DMS53 treated with DMSO at 0.1 percent for 48 hours (cell line): Measurements from ENCODE around the gene NMRK1.

Source experiments
- DNase-seq: peaks from one replicate; lab custom pipeline; 2025; ENCODE audit not compliant: unreplicated experiment; lab: John Stamatoyannopoulos, UW

The NMRK1 gene

DNA sequence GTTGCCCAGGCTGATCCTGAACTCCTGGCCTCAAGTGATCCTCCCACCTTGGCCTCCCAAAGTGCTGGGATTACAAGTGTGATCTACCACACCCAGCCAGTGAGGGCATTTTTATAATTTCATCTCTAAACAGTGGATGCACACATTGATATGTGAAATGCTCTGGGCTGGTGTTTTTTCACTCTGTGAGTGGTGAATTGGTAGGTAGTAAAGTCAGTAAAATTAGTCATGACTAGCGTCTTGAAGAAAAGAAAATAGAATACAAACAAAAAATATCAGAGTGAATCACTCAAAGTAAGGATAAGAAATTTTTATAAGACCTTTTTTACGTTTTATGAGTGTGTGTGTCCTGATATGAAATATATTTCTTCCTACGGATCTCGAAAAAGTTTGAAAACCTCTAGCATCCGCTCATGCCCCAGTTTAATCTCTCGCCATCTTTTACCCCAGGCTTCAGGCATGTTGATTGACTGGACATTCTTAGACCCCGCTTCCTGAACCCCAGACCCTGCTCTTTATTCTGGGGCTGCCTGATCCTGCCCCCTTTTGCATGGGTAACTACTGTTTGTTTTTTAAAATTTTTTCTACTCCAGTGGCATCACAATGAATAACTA lies 14.3 kb upstream of the NMRK1 start:
- DNase-seq, result no peak

DNA sequence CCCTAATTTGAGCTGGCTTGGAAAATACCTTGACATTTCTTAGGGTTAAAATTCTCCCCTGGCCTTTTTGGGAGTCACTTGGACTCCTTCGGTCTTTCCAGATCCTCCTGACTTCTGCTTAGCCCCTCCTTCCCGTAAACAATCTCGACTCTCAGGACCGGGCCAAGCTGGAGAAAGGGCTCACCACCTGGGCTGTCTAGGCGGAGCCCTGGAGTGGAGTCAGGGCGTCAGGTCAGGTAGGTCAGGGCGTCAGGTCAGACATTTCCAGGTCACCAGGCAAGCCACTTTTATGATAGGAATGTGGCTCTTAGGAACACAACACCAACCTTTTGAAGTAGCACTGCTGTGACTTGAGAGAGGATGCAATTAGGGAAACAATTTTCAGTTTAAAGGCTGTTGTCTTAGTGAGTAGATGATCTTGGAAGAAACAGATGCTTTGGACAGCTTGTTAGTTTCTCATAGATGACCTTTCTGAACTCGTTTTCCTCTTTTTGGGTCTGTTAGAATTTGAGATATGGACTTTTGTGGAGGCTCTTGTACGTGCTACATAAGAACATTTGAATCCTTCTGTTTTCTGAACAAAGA lies 13.1 kb upstream of the NMRK1 start:
- no peak for DNase-seq

DNA sequence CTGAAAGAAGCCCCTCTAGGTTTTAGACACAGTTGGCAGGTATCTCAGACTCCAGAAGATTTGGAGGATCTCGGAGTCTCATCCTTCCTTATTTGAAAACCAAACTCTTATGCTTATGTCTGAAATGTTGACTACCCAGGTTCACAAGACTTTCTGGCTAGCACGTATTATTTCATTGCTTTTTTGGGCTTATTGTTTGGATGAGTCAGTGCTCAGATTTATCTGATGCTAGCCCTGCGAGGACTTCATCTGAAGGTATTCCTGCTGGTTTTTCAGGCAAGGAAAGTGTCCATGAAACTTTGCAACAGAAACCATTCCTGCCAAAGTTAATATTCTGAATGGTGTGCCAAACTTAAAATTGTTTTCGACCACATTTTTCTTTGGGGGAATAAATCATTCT lies 8.8 kb upstream of the NMRK1 start:
- DNase-seq, result no peak

- no peak for DNase-seq
Observed at GRCh38 chr9:75092766-75093165, 4.8 kb upstream of the NMRK1 start.

GRCh38 chr9:75090579-75090978 lies 2.6 kb upstream of the NMRK1 start:
- no peak for DNase-seq

- DNase-seq, result no peak
Observed at GRCh38 chr9:75089373-75089766, 1.4 kb upstream of the NMRK1 start.

DNA sequence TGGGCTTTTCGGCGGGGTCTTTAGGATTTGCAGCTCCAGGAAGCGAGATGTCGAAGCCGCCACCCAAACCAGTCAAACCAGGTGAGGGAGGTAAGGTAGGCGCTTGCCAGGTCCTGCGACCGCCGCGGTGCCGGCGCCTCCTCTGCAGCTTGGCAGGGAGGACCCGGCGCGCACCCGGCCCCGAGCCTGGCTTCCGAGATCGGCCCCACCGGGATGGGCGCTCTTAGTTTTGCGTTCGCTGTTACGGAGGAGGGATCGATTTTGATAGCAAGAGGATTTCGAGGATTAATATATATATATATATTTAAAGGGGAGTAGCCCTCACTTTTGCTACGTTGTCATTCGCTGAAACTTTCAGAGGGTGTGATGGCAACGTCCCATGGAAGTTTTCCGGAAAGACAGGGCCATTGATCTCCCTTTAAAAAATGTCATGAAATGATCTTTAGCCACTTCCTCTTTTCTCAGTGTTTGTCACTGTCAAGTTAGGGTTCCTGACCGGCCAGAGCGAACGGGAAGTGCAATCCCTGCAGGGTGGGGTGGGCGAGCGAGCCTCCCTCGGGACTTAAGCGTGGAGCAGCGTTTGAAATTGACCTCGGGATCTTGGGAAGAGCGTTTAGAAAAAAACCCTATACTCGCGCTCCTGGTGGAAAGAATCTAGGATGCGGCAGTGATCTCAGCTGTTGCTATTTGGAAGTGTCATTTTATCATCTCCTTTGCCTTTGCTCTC lies 854 bp upstream of the NMRK1 start:
- DNase-seq, result peak; percentile 69

DNA sequence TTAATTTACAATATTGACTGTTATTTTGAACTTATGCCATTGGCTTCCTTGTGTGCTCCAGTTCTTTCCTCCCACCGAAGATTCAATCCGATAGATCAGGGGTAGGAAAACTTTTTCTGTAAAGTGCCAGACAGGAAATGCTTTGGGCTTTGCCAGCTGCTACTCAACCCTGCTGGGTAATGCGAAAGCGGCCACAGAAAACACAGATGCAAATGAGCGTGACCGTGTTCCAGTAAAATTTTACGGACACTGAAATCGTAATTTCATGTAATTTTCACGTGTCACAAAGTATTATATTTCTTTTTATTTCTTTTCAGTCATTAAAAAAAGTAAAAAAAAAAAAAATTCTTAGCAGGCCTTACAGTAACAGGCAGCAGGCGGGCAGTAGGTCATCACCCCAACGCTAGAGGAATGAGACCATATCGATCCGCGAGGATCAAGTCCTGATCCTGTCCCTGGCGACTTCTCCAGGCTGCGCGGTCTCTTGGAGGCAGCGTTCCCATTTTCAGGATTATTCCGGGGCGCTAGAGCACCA lies 599 bp downstream of the NMRK1 start:
- peak; percentile 39 for DNase-seq

- peak; percentile 33 for DNase-seq
Observed at GRCh38 chr9:75086541-75087288, 1.2 kb downstream of the NMRK1 start.

GRCh38 chr9:75085640-75086039 lies 2.3 kb downstream of the NMRK1 start:
- DNase-seq, result no peak

DNA sequence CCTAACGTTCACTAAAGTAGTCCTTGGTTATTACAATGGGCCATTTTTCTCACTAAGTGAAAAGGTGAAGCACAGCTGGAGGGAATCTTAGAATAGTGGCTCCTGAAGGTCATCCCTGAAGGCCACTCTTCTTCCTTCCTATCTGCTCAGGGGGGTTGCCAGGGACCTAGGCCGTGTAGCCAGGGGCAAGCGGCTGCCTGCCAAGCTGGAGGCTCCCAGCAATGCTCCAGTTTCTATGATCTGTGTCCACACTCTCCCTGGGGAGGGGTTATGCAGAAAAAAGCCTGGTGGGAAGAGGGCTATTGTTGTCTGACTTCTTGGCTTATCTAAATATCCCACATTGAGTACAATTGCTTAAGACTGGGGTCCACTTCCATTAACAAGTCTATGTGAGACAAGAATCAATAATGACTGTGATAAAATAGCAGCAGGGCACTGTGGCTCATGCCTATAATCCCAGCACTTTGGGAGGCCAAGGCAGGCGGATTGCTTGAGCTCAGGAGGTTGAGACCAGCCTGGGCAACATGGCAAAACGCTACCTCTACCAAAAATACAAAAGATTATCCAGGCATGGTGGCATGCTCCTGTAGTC lies 3.8 kb downstream of the NMRK1 start:
- no peak for DNase-seq

GRCh38 chr9:75083188-75083970 lies 4.6 kb downstream of the NMRK1 start:
- DNase-seq, result no peak

DNA sequence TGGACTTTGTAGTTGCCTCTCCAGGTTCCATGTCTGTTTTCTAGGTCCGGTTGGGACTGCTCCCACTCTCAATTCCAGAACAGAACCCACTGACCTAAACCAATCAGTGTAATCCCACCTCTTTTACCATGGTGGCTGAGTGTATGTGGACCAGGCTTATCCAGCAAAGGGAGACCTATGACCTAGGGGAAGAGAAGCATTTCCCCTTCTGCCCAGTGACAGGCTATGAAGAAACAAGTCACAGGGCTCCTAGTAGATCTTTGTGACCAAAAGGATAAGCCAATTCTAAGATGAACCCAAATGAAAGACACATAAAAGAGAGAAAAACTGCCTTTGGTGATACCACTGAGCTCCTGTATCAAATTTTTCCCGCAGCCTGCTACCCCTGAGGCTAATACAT lies 6.3 kb downstream of the NMRK1 start:
- no peak for DNase-seq

DNA sequence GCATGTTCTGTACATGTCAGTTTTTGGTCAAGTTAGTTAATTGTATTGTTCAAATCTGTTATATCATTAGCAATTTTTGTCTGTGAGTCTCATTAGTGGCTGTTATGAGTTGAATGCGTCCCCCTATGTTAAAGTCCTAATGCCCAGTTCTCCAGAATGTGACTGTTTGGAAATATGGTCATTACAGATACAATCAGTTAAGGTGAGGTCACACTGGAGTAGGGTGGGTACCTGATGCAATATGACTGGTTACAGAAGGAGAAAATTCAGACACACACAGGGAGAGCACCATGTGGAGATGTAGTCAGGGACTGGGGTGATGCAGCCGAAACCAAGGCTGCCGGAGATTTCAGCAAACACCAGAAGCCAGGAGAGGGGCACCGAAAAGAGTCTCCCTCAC lies 15.1 kb downstream of the NMRK1 start:
- no peak for DNase-seq

DNA sequence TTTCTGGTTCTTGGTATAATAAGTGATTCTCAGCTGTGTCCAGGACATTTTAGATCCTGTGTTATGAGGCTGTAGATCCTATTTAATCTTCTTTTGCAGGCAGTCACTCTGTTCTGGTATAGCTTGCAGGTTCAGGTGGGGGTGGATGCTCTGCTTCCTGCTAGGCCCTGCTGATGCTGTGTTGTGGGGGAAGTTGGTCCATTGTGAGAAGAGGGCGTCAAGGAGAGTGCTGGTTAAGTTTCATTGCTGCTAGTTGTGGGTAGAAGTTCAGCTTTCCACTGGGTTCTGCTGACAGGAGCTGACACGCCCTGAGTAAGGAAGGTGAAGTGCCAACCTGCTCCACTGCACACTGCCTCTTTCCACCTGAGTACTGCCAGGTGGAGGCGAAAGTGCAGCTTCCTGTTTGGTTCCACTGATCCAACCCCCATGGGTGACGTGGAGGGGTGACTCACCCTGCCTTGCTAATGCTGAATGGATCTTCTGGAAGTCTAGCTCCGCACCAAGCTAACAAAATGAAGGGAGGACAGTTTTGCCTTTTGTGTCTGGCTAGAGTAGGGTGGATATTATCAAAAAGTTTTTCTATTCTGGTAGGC lies 16.3 kb downstream of the NMRK1 start:
- DNase-seq, result peak; percentile 90

- no peak for DNase-seq
Observed at GRCh38 chr9:75069171-75069570, 18.8 kb downstream of the NMRK1 start.

DNA sequence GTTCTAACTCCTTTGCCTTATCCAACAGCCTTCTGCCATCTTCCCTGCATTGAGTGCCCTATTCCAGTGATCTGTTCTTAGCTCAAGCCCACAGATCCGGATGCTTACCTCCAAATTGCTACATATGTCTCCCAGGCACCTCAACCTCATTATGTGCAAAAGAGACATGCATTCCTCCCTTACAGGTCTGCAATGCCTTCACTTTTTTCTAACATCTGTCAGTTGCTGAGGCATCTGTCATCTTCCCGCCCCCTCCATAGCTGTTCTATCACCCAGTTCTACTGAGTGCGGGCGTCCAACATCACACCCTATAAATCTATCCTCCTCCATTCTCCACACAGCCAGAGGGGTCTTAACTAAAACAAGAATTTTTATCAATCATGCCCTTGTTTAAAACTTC lies 20.1 kb downstream of the NMRK1 start:
- DNase-seq, result no peak

DNA sequence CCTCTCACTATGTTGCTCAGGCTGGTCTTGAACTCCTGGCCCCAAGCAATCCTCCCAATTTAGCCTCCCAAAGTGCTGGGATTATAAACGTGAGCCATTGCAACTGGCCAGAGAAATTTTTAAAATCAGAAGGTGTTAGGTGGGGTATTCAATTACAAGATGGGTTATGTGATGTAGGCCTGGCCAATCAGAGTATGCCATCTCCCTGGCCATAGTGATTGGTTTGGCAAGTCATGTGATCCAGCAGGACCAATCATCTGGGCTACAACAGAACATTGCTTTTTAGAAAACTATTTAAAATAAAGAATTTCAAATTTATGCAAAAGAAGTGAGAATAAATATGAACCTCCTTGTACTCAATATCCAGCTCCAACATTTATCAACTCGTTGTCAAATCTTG lies 22.4 kb downstream of the NMRK1 start:
- no peak for DNase-seq

GRCh38 chr9:75064307-75065025 lies 23.5 kb downstream of the NMRK1 start:
- no peak for DNase-seq
